ENCODE measurements around the gene MDFI. TPM values are rescaled to one million over a fixed set of nuclear protein-coding genes. Genes with fewer than 3 reads are reported as not detected.

The MDFI gene
- total and polyA plus RNA-seq, 9 of the 15 experiments (the other 6 are each of a cell fraction or from before 2014, with no cell fraction given): not detected

DNA sequence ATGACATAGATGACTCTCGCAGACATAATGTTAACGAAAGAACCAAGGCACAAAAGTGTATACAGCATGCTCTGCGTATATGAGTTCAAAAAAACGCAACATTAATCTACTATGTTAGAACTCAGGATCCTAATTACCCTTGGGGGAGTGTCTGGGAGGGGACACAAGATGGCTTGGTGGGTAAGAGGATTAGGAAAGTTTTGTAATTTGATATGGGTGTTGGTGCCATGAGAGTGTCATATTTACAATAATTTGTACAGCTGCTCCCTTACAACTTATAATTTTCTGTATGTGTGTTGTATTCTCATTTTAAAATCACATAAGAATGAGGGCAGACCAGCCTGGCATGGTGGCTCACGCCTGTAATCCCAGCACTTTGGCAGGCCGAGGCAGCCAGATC, 58.5 kb downstream of the MDFI start:
- FAIRE-seq (no peak), ATAC-seq (no peak), DNase-seq (ENCODE audit: extremely low read depth in 1 of 4, low spot score in 3 of 4) (no peak)
- Histone ChIP-seq H2AFZ (ENCODE audit: low read depth, low read length) (no peak overlapping the region), H4K20me1 (replicated peaks; ENCODE audit: control insufficient read depth, insufficient read depth, low read length) (peaks cover 4% of the 10 kb centered on the region; the same call in 1 of the 2 replicates), H3K4me1 (replicated peaks in 1 of 2; ENCODE audit: control insufficient read depth in 2 of 2, insufficient read depth in 2 of 2, low read length in 2 of 2) (0 out of 5 replicates have a peak, but pooled peaks cover 0 to 3% of the 10 kb centered on the region in 2 experiments), H3K4me3 (no peak overlapping the region), H3K27ac (ENCODE audit: extremely low read depth, low read depth, low read length) (no peak overlapping the region), H3K79me2 (ENCODE audit: control insufficient read depth, insufficient read depth, low read length) (no peaks in the 10 kb centered on the region), H3K4me2 (ENCODE audit: insufficient read depth, low read length) (no peak overlapping the region), H3K27me3 (ENCODE audit: control insufficient read depth in 2 of 2, insufficient read depth in 2 of 2, low read length in 2 of 2) (peaks cover 0 to 23% of the 10 kb centered on the region in 2 experiments; a peak in 2 of 5 replicates), H3K9me1 (ENCODE audit: control insufficient read depth, insufficient read depth, low read length) (no peaks in the 10 kb centered on the region), H3K9ac (ENCODE audit: insufficient read depth in 1 of 2, low read depth in 2 of 2, low read length in 2 of 2) (no peak overlapping the region), H3K9me3 (replicated peaks; ENCODE audit: control insufficient read depth, insufficient read depth, low read depth, low read length) (no peaks in the 10 kb centered on the region), H3K36me3 (ENCODE audit: control insufficient read depth, insufficient read depth, low read length) (no peaks in the 10 kb centered on the region)
- intact Hi-C loops (cut with micrococcal nuclease): no loop called here
- ChIA-PET POLR2A (no interaction called here), CTCF (ENCODE audit: low intra/inter-chr PET ratio) (interaction anchor here (0.5 kb wide), 1 partner anchor 328 kb away, joined by 3 read pairs; no protein-coding TSS in a partner anchor)
- BruUV-seq (replicated peaks): no TSS peak
- in situ Hi-C loops (cut with MboI): loop anchor here (5.0 kb wide), 1 partner anchor 71 kb away; no protein-coding TSS in a partner anchor
- 19% methylated on average over 6 of the region's 6 CpGs for WGBS (ENCODE audit: insufficient coverage, low coverage, missing lambda C conversion rate)
- TF ChIP-seq, protein P1, sequence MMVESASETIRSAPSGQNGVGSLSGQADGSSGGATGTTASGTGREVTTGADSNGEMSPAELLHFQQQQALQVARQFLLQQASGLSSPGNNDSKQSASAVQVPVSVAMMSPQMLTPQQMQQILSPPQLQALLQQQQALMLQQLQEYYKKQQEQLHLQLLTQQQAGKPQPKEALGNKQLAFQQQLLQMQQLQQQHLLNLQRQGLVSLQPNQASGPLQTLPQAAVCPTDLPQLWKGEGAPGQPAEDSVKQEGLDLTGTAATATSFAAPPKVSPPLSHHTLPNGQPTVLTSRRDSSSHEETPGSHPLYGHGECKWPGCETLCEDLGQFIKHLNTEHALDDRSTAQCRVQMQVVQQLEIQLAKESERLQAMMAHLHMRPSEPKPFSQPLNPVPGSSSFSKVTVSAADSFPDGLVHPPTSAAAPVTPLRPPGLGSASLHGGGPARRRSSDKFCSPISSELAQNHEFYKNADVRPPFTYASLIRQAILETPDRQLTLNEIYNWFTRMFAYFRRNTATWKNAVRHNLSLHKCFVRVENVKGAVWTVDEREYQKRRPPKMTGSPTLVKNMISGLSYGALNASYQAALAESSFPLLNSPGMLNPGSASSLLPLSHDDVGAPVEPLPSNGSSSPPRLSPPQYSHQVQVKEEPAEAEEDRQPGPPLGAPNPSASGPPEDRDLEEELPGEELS (CRISPR knock-in tag; IDR thresholded peaks at IDR 0.05; ENCODE audit: borderline replicate concordance): no peak
- TF ChIP-seq TARDBP (IDR thresholded peaks at IDR 0.05) (no peak), KDM2B (CRISPR knock-in tag; IDR thresholded peaks at IDR 0.05) (no peak), HNRNPH1 (optimal IDR thresholded peaks at IDR 0.05; ENCODE audit: low read depth, low read length) (no peak), OTX1 (CRISPR knock-in tag; IDR thresholded peaks at IDR 0.05) (no peak), KAT7 (CRISPR knock-in tag; IDR thresholded peaks at IDR 0.05; ENCODE audit: borderline replicate concordance) (no peak), NUFIP1 (IDR thresholded peaks at IDR 0.05; ENCODE audit: partially characterized antibody) (no peak), PHF20 (IDR thresholded peaks at IDR 0.05; ENCODE audit: partially characterized antibody) (no peak), HMGN3 (IDR thresholded peaks at IDR 0.05; ENCODE audit: borderline replicate concordance, extremely low read depth, insufficient read length, low read depth, low read length) (no peak)
- TF ChIP-seq, protein P2, sequence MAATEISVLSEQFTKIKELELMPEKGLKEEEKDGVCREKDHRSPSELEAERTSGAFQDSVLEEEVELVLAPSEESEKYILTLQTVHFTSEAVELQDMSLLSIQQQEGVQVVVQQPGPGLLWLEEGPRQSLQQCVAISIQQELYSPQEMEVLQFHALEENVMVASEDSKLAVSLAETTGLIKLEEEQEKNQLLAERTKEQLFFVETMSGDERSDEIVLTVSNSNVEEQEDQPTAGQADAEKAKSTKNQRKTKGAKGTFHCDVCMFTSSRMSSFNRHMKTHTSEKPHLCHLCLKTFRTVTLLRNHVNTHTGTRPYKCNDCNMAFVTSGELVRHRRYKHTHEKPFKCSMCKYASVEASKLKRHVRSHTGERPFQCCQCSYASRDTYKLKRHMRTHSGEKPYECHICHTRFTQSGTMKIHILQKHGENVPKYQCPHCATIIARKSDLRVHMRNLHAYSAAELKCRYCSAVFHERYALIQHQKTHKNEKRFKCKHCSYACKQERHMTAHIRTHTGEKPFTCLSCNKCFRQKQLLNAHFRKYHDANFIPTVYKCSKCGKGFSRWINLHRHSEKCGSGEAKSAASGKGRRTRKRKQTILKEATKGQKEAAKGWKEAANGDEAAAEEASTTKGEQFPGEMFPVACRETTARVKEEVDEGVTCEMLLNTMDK (IDR thresholded peaks at IDR 0.05; ENCODE audit: borderline replicate concordance, insufficient read depth, low read depth, low read length, poor library complexity, severe bottlenecking): no peak
- TF ChIP-seq, protein P3, sequence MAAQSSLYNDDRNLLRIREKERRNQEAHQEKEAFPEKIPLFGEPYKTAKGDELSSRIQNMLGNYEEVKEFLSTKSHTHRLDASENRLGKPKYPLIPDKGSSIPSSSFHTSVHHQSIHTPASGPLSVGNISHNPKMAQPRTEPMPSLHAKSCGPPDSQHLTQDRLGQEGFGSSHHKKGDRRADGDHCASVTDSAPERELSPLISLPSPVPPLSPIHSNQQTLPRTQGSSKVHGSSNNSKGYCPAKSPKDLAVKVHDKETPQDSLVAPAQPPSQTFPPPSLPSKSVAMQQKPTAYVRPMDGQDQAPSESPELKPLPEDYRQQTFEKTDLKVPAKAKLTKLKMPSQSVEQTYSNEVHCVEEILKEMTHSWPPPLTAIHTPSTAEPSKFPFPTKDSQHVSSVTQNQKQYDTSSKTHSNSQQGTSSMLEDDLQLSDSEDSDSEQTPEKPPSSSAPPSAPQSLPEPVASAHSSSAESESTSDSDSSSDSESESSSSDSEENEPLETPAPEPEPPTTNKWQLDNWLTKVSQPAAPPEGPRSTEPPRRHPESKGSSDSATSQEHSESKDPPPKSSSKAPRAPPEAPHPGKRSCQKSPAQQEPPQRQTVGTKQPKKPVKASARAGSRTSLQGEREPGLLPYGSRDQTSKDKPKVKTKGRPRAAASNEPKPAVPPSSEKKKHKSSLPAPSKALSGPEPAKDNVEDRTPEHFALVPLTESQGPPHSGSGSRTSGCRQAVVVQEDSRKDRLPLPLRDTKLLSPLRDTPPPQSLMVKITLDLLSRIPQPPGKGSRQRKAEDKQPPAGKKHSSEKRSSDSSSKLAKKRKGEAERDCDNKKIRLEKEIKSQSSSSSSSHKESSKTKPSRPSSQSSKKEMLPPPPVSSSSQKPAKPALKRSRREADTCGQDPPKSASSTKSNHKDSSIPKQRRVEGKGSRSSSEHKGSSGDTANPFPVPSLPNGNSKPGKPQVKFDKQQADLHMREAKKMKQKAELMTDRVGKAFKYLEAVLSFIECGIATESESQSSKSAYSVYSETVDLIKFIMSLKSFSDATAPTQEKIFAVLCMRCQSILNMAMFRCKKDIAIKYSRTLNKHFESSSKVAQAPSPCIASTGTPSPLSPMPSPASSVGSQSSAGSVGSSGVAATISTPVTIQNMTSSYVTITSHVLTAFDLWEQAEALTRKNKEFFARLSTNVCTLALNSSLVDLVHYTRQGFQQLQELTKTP (IDR thresholded peaks at IDR 0.05; ENCODE audit: low read depth in 1 of 2, partially characterized antibody in 2 of 2): no peak
- TF ChIP-seq, protein P4, sequence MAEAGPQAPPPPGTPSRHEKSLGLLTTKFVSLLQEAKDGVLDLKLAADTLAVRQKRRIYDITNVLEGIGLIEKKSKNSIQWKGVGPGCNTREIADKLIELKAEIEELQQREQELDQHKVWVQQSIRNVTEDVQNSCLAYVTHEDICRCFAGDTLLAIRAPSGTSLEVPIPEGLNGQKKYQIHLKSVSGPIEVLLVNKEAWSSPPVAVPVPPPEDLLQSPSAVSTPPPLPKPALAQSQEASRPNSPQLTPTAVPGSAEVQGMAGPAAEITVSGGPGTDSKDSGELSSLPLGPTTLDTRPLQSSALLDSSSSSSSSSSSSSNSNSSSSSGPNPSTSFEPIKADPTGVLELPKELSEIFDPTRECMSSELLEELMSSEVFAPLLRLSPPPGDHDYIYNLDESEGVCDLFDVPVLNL (CRISPR knock-in tag; IDR thresholded peaks at IDR 0.05; ENCODE audit: low read depth): no peak
